K562 (cell line): ENCODE results near the gene FCHO1. TPM values are rescaled to one million over a fixed set of nuclear protein-coding genes. Genes with fewer than 3 reads are reported as not detected.

Experiments used
- ATAC-seq: fragments of 200-7000 bp; cut with Tn5 transposase; 3 replicates; pipeline ENCODE4 v1.9.1; 2020; ENCODE audit warnings: moderate library complexity
- BruUV-seq: library from RNA; stranded (reverse); fragments of 400-500 nt; replicated peaks from 2 replicates; lab custom pipeline; 2021; lab: Mats Ljungman, UMichigan
- CTCF ChIA-PET: fragments of 300-600 bp; formaldehyde crosslinking; extraction: SDS; loops from one replicate; lab custom pipeline; 2021; ENCODE audit warnings: low intra/inter-chr PET ratio; lab: Yijun Ruan, JAX
- POLR2A ChIA-PET: fragments of 300-600, 350-650 bp; sonication (Branson Sonifier 250); formaldehyde crosslinking; extraction: SDS; loops from one replicate; lab custom pipeline; 2021; ENCODE audit warnings: antibody characterized with exemption, inconsistent platforms; lab: Yijun Ruan, JAX
- DNase-seq, 4 experiments: peaks; one replicate each; pipeline versions ENCODE4 v3.0.0 to v3.0.0-alpha.2; 2011 to 2018; ENCODE audit warnings: low spot score in 3 of 4, mixed read lengths in 3 of 4; ENCODE audit errors: extremely low read depth in 1 of 4
- FAIRE-seq: peaks from 2 replicates; lab custom pipeline; 2011; peaks lifted over from hg19 to GRCh38; lab: Jason Lieb, UNC
- H2AFZ ChIP-seq: 2 replicates; pipeline ENCODE4 v1.6.0; 2011; ENCODE audit warnings: low read depth, low read length, control low read depth, inconsistent platforms
- H3K27ac ChIP-seq: fragments of 200-600 bp; 3 replicates; pipeline ENCODE4 v1.8.0; 2011; ENCODE audit warnings: low read depth, mild to moderate bottlenecking, control low read depth, inconsistent platforms, low read length, moderate library complexity, mixed read lengths; ENCODE audit errors: extremely low read depth
- H3K27me3 ChIP-seq, 2 experiments: fragments of 300-600 bp in 1 of 2; 2 replicates in 1 of 2; 3 replicates in 1 of 2; pipeline versions ENCODE4 v1.6.0 to v1.8.0; 2011; ENCODE audit warnings: inconsistent platforms in 2 of 2, low read length in 2 of 2, mild to moderate bottlenecking in 1 of 2, mixed read lengths in 1 of 2, moderate library complexity in 1 of 2; ENCODE audit not compliant: control insufficient read depth in 2 of 2, insufficient read depth in 2 of 2
- H3K36me3 ChIP-seq: fragments of 300-600 bp; 3 replicates; pipeline ENCODE4 v1.8.0; 2011; ENCODE audit warnings: mild to moderate bottlenecking, low read length, inconsistent platforms; ENCODE audit not compliant: control insufficient read depth, insufficient read depth
- H3K4me1 ChIP-seq, 2 experiments: fragments of 200-600 bp in 1 of 2; replicated peaks in 1 of 2; 2 replicates in 1 of 2; 3 replicates in 1 of 2; pipeline versions ENCODE4 v1.5.1 to v1.8.0; 2011; ENCODE audit warnings: inconsistent platforms in 2 of 2, low read length in 2 of 2, mild to moderate bottlenecking in 1 of 2, mixed read lengths in 1 of 2, moderate library complexity in 1 of 2; ENCODE audit not compliant: control insufficient read depth in 2 of 2, insufficient read depth in 2 of 2
- H3K4me2 ChIP-seq: 2 replicates; pipeline ENCODE4 v1.6.1; 2011; ENCODE audit warnings: low read length, control low read depth, inconsistent platforms, mixed read lengths; ENCODE audit not compliant: insufficient read depth
- H3K4me3 ChIP-seq: fragments of 200-600 bp; sonication (generic), shearing (Covaris generic); 2 replicates; pipeline ENCODE4 v1.5.1; 2016; ENCODE audit warnings: control low read depth, inconsistent platforms
- H3K79me2 ChIP-seq: fragments of 200-600 bp; 3 replicates; pipeline ENCODE4 v1.8.0; 2011; ENCODE audit warnings: low read length, inconsistent platforms; ENCODE audit not compliant: control insufficient read depth, insufficient read depth
- H3K9ac ChIP-seq, 2 experiments: 2 replicates each; pipeline versions ENCODE4 v1.6.0 to v1.6.1; 2011; ENCODE audit warnings: low read depth in 2 of 2, low read length in 2 of 2, control low read depth in 1 of 2, inconsistent platforms in 1 of 2, mild to moderate bottlenecking in 1 of 2, mixed read lengths in 1 of 2; ENCODE audit not compliant: insufficient read depth in 1 of 2
- H3K9me1 ChIP-seq: one replicate; pipeline ENCODE4 v1.6.0; 2011; ENCODE audit warnings: inconsistent platforms, mild to moderate bottlenecking, low read length, moderate library complexity; ENCODE audit not compliant: control insufficient read depth, insufficient read depth
- H3K9me3 ChIP-seq: replicated peaks from 2 replicates; pipeline ENCODE4 v1.5.1; 2011; ENCODE audit warnings: low read depth, low read length, inconsistent platforms; ENCODE audit not compliant: control insufficient read depth, insufficient read depth
- H4K20me1 ChIP-seq: replicated peaks from 2 replicates; pipeline ENCODE4 v1.6.1; 2011; ENCODE audit warnings: low read length, inconsistent platforms, mixed read lengths; ENCODE audit not compliant: control insufficient read depth, insufficient read depth
- C11orf30 ChIP-seq: fragments of 450-650 bp; IDR thresholded peaks from 2 replicates; pipeline ENCODE4 v1.6.1; 2016; ENCODE audit warnings: low read depth, mild to moderate bottlenecking
- E2F8 ChIP-seq: fragments of 450-650 bp; IDR thresholded peaks from 2 replicates; pipeline ENCODE4 v1.7.1; 2018; ENCODE audit warnings: mild to moderate bottlenecking, low read depth; ENCODE audit not compliant: partially characterized antibody
- EP300 ChIP-seq: IDR thresholded peaks from 2 replicates; pipeline ENCODE4 v1.6.1; 2012; ENCODE audit warnings: low read length, improper control_type of control experiment
- KDM4B ChIP-seq, 2 experiments: fragments of 450-650 bp in 1 of 2; sonication (generic) in 1 of 2; IDR thresholded peaks; 2 replicates each; pipeline ENCODE4 v1.6.1; 2016 to 2017; ENCODE audit warnings: borderline replicate concordance in 2 of 2, antibody characterized with exemption in 1 of 2, low read depth in 1 of 2, mild to moderate bottlenecking in 1 of 2
- MECOM ChIP-seq: fragments of 250-450 bp; sonication (Bioruptor Pico); IDR thresholded peaks from 2 replicates; pipeline ENCODE4 v1.8.0; 2022; ENCODE audit warnings: inconsistent platforms
- PCBP1 ChIP-seq: fragments of 200-400 bp; formaldehyde crosslinking; IDR thresholded peaks from 2 replicates; pipeline ENCODE4 v1.6.1; 2018; ENCODE audit warnings: mild to moderate bottlenecking, low read depth, low read length; ENCODE audit not compliant: poor library complexity, severe bottlenecking
- POLR2AphosphoS2 ChIP-seq: IDR thresholded peaks from 2 replicates; pipeline ENCODE4 v1.6.1; 2012; ENCODE audit warnings: low read length, improper control_type of control experiment
- TAF7 ChIP-seq: fragments of 450-650 bp; IDR thresholded peaks from 2 replicates; pipeline ENCODE4 v1.6.1; 2016; ENCODE audit warnings: missing genetic modification characterization, missing compliant biosample characterization
- TCF7 ChIP-seq: sonication (generic); IDR thresholded peaks from 2 replicates; pipeline ENCODE4 v1.6.1; 2016; ENCODE audit warnings: antibody characterized with exemption, borderline replicate concordance
- THAP12 ChIP-seq: fragments of 250-450 bp; sonication (Bioruptor Pico); IDR thresholded peaks from 2 replicates; pipeline ENCODE4 v1.9.0; 2021; ENCODE audit warnings: mild to moderate bottlenecking, inconsistent platforms
- ZNF212 ChIP-seq: fragments of 450-650 bp; formaldehyde crosslinking; IDR thresholded peaks from 2 replicates; pipeline ENCODE4 v1.4.0; 2020; ENCODE audit warnings: mild to moderate bottlenecking
- ZNF274 ChIP-seq: IDR thresholded peaks from 2 replicates; pipeline ENCODE4 v1.6.1; 2011; ENCODE audit warnings: low read depth, mild to moderate bottlenecking, low read length, moderate library complexity, borderline replicate concordance
- ZNF398 ChIP-seq: fragments of 250-450 bp; sonication (Bioruptor Pico); IDR thresholded peaks from 2 replicates; pipeline ENCODE4 v1.8.0; 2021; ENCODE audit warnings: moderate library complexity, mild to moderate bottlenecking, inconsistent platforms
- ZNF507 ChIP-seq: conservative IDR thresholded peaks from 2 replicates; pipeline ENCODE4 v1.6.1; 2017; ENCODE audit warnings: missing genetic modification characterization, missing compliant biosample characterization
- WGBS: fragments of 100-300 bp; shearing (Covaris generic); methylation state at CpG from one replicate; pipeline ENCODE4 v1.1.6; 2016; ENCODE audit warnings: low coverage, mixed read lengths; ENCODE audit not compliant: insufficient coverage; ENCODE audit errors: missing lambda C conversion rate; 5-methylcytosine and 5-hydroxymethylcytosine counted together
- in situ Hi-C: fragments of 300-500 bp; cut with MboI; formaldehyde crosslinking; loops from 4 replicates; pipeline ENCODE4 v1.15.0; 2018; ENCODE audit warnings: inconsistent platforms, mixed read lengths
- intact Hi-C: fragments of 100-400 bp; cut with micrococcal nuclease; formaldehyde crosslinking; loops from 2 replicates; pipeline ENCODE4 v1.14.2; 2022
- polyA plus RNA-seq, 8 experiments: library from polyadenylated mRNA; depleted of rRNA in 4 of 8; stranded (reverse) in 5 of 8; unstranded in 3 of 8; fragments of >200 nt; fragmentation: Nextera tagmentation in 2 of 8; fragmentation: Illumina TruSeq in 1 of 8; extraction: Ambion mirVana in 2 of 8; extraction: Trizol in 1 of 8; gene quantifications; 2 replicates each; pipeline versions ENCODE4 v1.2.1 to v1.2.3, GENCODE V29; 2011 to 2014; ENCODE audit warnings: inconsistent platforms in 1 of 8, missing spikeins in 1 of 8
- total RNA-seq, 7 experiments: library from RNA; depleted of rRNA in 6 of 7; stranded (reverse); fragments of >200 nt in 6 of 7; fragmentation: Illumina TruSeq in 2 of 7; extraction: Trizol in 2 of 7; gene quantifications; 2 replicates each; pipeline versions ENCODE4 v1.2.1 to v1.2.3, GENCODE V29; 2011 to 2021; ENCODE audit warnings: low replicate concordance in 1 of 7

Gene FCHO1
- total and polyA plus RNA-seq, 9 of the 15 experiments (the other 6 are each of a cell fraction or from before 2014, with no cell fraction given): 0.21 to 58.9 (median 18.3) TPM

DNA sequence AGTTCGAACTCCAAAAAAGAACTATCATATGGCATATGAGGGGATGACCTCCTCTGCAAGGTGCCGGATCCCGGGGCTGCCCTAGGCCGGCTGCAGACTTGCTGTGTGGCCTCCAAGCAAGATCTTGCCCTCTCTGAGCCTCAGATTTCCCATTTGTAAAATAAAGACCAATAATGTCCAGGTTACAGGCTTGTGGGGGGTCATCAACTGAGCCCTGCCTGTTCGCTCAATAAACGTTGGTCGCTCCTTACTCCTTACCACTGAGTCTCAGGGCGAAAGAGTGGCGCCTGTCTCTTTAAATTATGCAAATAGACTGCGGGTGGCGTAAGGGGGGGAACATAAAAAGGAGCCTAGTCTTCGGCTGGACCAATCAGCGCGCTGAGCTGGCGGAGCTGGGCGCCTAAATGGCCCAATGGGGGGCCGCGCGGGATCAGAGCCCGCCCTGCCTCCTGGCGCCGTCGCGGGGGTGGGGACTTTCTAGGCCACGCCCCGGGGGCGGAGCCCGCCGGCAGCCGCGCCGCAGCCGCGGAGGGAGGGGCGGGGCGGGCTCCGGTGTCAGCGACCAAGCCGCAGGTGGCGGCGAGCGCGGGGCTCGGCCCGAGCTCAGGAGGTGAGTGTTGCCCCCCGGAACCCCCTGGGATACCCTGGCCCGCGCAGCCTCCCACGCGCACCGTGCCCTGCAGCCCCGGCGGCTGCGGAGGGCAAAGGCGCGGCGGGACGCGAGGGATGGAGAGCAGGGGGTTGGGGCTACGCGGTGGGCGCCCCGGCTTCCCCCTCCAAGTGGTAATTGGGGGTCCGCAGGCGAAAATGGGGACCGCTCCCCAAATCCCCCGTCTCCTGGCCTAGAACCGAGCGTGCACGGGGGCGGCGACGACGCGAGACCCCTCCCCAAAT, 3.8 kb upstream of the FCHO1 start:
- Histone ChIP-seq H2AFZ (peak overlapping the region; percentile 93), H3K79me2 (peaks cover 38% of the 10 kb centered on the region), H3K9ac (peak overlapping the region; percentile 11 to 86; a peak in 2 of 4 replicates), H3K27ac (peak overlapping the region; percentile 32; the same call in 2 of the 3 replicates), H3K36me3 (no peaks in the 10 kb centered on the region), H3K4me2 (peak overlapping the region; percentile 79), H3K9me3 (no peaks in the 10 kb centered on the region), H3K9me1 (no peaks in the 10 kb centered on the region), H3K4me1 (peaks cover 28 to 52% of the 10 kb centered on the region in 2 experiments), H4K20me1 (no peaks in the 10 kb centered on the region), H3K4me3 (peak overlapping the region; percentile 54), H3K27me3 (no peaks in the 10 kb centered on the region)
- DNase-seq (peak; percentile 97 to 99 (median 98)), FAIRE-seq (peak; percentile 90), ATAC-seq (peak; percentile 93)
- ChIA-PET POLR2A (interaction anchor here (1.4 to 4.6 kb wide), 2 partner anchors 8 to 18 kb away, joined by 3 to 29 read pairs; no protein-coding TSS in a partner anchor), CTCF (no interaction called here)
- WGBS: 3% methylated on average over 50 of the region's 75 CpGs
- intact Hi-C loops (no loop called here), in situ Hi-C loops (no loop called here)
- no TSS peak for BruUV-seq
- no peak for TF ChIP-seq KDM4B (IDR thresholded peaks at IDR 0.05; ENCODE audit: borderline replicate concordance in 2 of 2, low read depth in 1 of 2)
- no peak for TF ChIP-seq TCF7
- no peak for TF ChIP-seq ZNF398 (CRISPR knock-in tag)
- TF ChIP-seq POLR2AphosphoS2: no peak
- no peak for TF ChIP-seq PCBP1
- no peak for TF ChIP-seq EP300
- TF ChIP-seq ZNF507 (tag): no peak
- no peak for TF ChIP-seq TAF7 (tag)
- TF ChIP-seq MECOM: peak; percentile 16; the same call in 1 of the 2 replicates
- TF ChIP-seq ZNF274: no peak
- peak; percentile 36; the same call in 1 of the 2 replicates for TF ChIP-seq THAP12 (CRISPR knock-in tag)
- TF ChIP-seq E2F8: peak; percentile 43
- no peak for TF ChIP-seq ZNF212 (CRISPR knock-in tag)
- no peak for TF ChIP-seq C11orf30
